ENCODE measurements around the gene GNA15. TPM values are rescaled to one million over a fixed set of nuclear protein-coding genes. Genes with fewer than 3 reads are reported as not detected.

The GNA15 gene
- total RNA-seq, 1 donor from 2014 or later, result not detected

- no peak for TF ChIP-seq CTCF (IDR thresholded peaks at IDR 0.05; ENCODE audit: unreplicated experiment)
- no peaks in the 10 kb centered on the region for H3K9me3 Mint-ChIP-seq (ENCODE audit: unreplicated experiment)
These were observed 72.7 kb downstream of the GNA15 start for GRCh38 chr19:3208317-3209207.

GRCh38 chr19:3210347-3211017 is 74.6 kb downstream of the GNA15 start:
- DNase-seq (ENCODE audit: low spot score), result peak; percentile 72
- peaks cover 5% of the 10 kb centered on the region for H3K4me1 Mint-ChIP-seq (ENCODE audit: unreplicated experiment)
- H3K4me3 Mint-ChIP-seq (ENCODE audit: unreplicated experiment), result no peak overlapping the region
- no peaks in the 10 kb centered on the region for H3K9me3 Mint-ChIP-seq (ENCODE audit: unreplicated experiment)
- peak; percentile 25 for TF ChIP-seq CTCF (IDR thresholded peaks at IDR 0.05; ENCODE audit: unreplicated experiment)
- H3K27me3 Mint-ChIP-seq (ENCODE audit: unreplicated experiment), result peaks cover 9% of the 10 kb centered on the region
- H3K27ac Mint-ChIP-seq (ENCODE audit: unreplicated experiment), result no peak overlapping the region
- no peaks in the 10 kb centered on the region for H3K36me3 Mint-ChIP-seq (ENCODE audit: low read depth, unreplicated experiment)

More at GRCh38 chr19:3208317-3209207, 72.7 kb downstream of the GNA15 start:
- Mint-ChIP-seq H3K36me3 (ENCODE audit: low read depth, unreplicated experiment) (no peaks in the 10 kb centered on the region), H3K27me3 (ENCODE audit: unreplicated experiment) (peaks cover 9% of the 10 kb centered on the region), H3K4me3 (ENCODE audit: unreplicated experiment) (no peak overlapping the region), H3K27ac (ENCODE audit: unreplicated experiment) (no peak overlapping the region), H3K4me1 (ENCODE audit: unreplicated experiment) (peaks cover 5% of the 10 kb centered on the region)
- no peak for DNase-seq (ENCODE audit: low spot score)

GRCh38 chr19:3211191-3211590 is 75.4 kb downstream of the GNA15 start:
- Mint-ChIP-seq H3K4me1 (ENCODE audit: unreplicated experiment) (peaks cover 5% of the 10 kb centered on the region), H3K27ac (ENCODE audit: unreplicated experiment) (no peak overlapping the region), H3K9me3 (ENCODE audit: unreplicated experiment) (no peaks in the 10 kb centered on the region), H3K4me3 (ENCODE audit: unreplicated experiment) (no peak overlapping the region), H3K36me3 (ENCODE audit: low read depth, unreplicated experiment) (no peaks in the 10 kb centered on the region), H3K27me3 (ENCODE audit: unreplicated experiment) (peaks cover 9% of the 10 kb centered on the region)
- DNase-seq (ENCODE audit: low spot score), result no peak
- TF ChIP-seq CTCF (IDR thresholded peaks at IDR 0.05; ENCODE audit: unreplicated experiment), result no peak

- H3K27ac Mint-ChIP-seq (ENCODE audit: unreplicated experiment), result no peak overlapping the region
- H3K36me3 Mint-ChIP-seq (ENCODE audit: low read depth, unreplicated experiment), result no peaks in the 10 kb centered on the region
- no peak overlapping the region for H3K4me3 Mint-ChIP-seq (ENCODE audit: unreplicated experiment)
- no peaks in the 10 kb centered on the region for H3K9me3 Mint-ChIP-seq (ENCODE audit: unreplicated experiment)
- TF ChIP-seq CTCF (IDR thresholded peaks at IDR 0.05; ENCODE audit: unreplicated experiment), result no peak
- H3K4me1 Mint-ChIP-seq (ENCODE audit: unreplicated experiment), result peaks cover 5% of the 10 kb centered on the region
- peaks cover 9% of the 10 kb centered on the region for H3K27me3 Mint-ChIP-seq (ENCODE audit: unreplicated experiment)
- DNase-seq (ENCODE audit: low spot score), result no peak
These were observed 77.3 kb downstream of the GNA15 start for GRCh38 chr19:3213159-3213558.

Other genes starting within 250 kb of the GNA15 start
- gene ZNF57, start 235.1 kb upstream of the GNA15 start, total RNA-seq (ENCODE audit: unreplicated experiment), result 2.2 TPM
- 5.5 TPM for gene ZNF77, start 191.1 kb upstream of the GNA15 start, total RNA-seq (ENCODE audit: unreplicated experiment)
- 0.59 TPM for gene TLE6, start 158.5 kb upstream of the GNA15 start, total RNA-seq (ENCODE audit: unreplicated experiment)
- gene TLE2, start 106.8 kb upstream of the GNA15 start, total RNA-seq (ENCODE audit: unreplicated experiment), result 5.7 TPM
- 343 TPM for gene TLE5, start 73.5 kb upstream of the GNA15 start, total RNA-seq (ENCODE audit: unreplicated experiment)
- gene GNA11, start 41.7 kb upstream of the GNA15 start, total RNA-seq (ENCODE audit: unreplicated experiment), result 35.8 TPM
- gene S1PR4, start 42.7 kb downstream of the GNA15 start, total RNA-seq (ENCODE audit: unreplicated experiment), result not detected
- gene NCLN, start 49.9 kb downstream of the GNA15 start, total RNA-seq (ENCODE audit: unreplicated experiment), result 63.0 TPM
- 0.38 TPM for gene CELF5, start 88.6 kb downstream of the GNA15 start, total RNA-seq (ENCODE audit: unreplicated experiment)
- gene NFIC, start 230.6 kb downstream of the GNA15 start, total RNA-seq (ENCODE audit: unreplicated experiment), result 4.9 TPM